Stimulated activated CD8-positive, alpha-beta memory T cell treated with anti-CD3 and anti-CD28 coated beads, Interleukin-12 subunit alpha, Interleukin-12 subunit beta, amount 100 ng/mL, for 1 hour (primary cell): ENCODE results near the gene CHRNA4.

Source experiments
- DNase-seq: peaks from one replicate; pipeline ENCODE4 v3.0.0-alpha.2; 2020; ENCODE audit warnings: low read depth

Gene CHRNA4

DNA sequence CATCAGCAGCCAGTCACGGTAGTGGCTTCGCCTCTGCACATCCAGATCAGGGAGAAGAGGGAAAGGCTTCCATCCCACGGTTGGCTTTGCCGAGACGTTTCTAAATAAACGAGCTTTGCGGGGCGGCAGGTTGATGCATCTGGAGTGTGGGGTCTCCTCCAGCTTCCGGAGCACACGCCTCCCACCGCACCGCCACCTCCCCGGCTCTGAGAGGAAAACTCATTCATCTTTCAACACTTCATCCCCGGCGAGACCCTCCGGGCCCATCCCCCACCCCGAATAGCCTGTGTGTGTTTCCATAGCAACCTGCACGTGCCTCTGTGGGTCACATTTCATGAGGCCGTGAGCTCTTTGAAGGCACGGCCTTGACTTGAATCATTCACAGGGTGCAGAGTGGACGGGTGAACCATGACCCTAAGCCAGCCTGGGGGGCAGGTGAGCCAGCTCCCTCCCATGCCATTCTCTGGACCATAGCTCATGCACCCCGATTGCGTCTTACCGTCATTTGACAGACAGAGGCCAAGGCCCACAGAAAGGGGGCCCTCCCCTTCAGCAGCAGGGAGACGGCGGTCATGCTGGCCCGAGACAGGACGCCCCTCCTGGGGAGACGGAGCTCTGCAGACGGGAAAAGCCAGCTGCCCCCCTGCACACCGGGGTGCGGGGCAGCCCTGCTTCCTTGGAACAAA, 16.2 kb upstream of the CHRNA4 start:
- no peak for DNase-seq

GRCh38 chr20:63376283-63377250, 15.4 kb upstream of the CHRNA4 start:
- DNase-seq: no peak

GRCh38 chr20:63375438-63375837, 14.3 kb upstream of the CHRNA4 start:
- DNase-seq: no peak

DNA sequence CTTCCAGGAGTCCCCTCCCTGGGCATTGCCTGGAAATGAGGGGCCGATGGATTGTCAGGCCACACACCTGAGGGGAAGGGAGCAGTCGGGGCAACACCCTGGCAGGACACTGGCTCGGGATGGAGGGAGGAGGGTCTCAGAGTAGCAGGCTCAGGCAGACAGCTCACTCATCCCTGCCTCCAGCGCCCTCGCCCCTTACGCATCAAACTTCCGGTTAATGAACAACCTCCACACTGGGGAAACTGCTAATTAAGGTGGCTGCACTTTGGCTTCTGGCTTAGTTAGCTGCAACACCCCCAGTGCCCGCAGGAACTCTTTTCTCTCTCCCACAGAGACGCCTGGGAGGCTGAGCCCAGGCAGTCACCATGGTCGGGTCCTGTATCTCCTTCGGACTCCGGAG, 13.4 kb upstream of the CHRNA4 start:
- DNase-seq: no peak

- no peak for DNase-seq
These were observed 12.8 kb upstream of the CHRNA4 start for GRCh38 chr20:63373996-63374395.

GRCh38 chr20:63372971-63373885, 12.1 kb upstream of the CHRNA4 start:
- DNase-seq: no peak

DNA sequence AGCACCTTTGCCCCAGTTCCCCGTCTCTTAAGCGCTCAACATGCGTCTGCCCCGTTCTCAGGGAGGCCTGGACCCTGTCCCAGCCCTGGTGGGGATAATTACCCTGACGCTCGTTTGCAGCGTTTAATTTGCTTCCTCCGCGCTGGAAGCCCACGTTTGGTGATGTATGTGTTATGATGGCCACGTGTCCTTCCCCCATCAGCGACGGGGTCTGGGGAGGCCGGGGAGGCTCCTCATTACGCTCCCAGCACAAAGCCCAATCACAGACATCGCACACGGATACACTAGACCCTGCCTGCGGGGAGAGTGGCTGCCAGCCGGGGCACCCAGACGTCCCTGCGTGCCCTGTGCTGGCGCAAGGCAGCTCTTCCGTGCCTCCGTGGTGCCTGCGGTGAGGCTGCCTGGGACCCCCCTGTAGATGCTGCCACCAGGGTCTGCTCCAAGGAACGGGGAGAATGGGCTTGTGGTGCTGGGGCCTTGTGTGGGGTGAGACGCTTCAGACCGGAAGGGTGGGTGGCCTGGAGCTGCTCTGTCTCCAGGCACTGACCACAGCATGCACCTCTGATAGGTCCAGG, 10.2 kb upstream of the CHRNA4 start:
- no peak for DNase-seq

DNA sequence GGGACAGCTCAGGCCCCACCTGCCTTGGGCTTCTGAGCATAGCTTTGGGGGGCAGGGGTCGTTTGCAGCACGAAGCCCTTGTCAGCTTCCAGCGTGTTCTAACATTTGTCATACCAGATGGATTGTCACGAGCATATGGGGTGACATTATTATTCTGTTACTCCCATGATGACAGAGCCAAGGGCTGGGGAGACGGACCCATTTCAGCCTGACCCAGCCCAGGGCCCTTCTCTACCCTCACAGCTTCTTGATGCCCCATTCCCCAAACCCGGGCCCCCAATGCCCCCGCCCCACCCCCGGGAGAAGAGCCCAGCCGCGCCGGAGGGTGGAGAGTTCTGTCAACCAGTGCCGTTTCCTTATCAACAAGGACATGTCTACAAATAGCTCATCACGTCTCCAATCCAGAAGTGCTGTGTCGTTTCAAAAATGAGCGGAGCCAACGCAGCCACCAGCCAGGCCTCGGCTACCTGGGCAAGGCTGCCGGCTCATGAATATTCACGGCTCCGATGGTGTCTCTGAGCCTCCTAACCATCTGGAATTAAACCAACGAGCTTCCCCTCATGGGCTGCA, 9.6 kb upstream of the CHRNA4 start:
- DNase-seq: no peak

- DNase-seq: no peak
These were observed 8.8 kb upstream of the CHRNA4 start for GRCh38 chr20:63369724-63370617.

DNA sequence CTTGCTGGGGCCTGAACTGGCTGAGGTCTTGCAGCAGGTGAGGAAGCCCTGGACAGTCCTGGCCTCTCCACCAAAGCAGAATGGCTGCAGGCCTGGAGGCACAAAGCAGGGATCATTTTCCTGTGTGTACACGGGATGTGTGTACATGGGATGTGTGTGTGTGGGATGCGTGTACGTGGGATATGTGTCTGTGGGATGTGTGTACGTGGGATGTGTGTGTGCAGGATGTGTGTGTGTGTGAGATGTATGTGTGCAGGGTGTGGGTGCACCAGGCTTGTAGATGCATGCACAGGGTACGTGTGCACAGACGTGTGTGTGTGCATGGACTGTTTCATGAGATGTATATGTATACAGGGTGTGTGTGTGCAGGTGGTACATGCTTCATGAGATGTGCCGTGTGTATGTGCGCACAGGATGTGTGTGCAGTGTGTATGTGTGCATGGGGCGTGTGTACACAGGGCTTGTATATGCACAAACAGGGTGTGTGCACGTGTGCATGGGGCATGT, 7.9 kb upstream of the CHRNA4 start:
- no peak for DNase-seq

DNA sequence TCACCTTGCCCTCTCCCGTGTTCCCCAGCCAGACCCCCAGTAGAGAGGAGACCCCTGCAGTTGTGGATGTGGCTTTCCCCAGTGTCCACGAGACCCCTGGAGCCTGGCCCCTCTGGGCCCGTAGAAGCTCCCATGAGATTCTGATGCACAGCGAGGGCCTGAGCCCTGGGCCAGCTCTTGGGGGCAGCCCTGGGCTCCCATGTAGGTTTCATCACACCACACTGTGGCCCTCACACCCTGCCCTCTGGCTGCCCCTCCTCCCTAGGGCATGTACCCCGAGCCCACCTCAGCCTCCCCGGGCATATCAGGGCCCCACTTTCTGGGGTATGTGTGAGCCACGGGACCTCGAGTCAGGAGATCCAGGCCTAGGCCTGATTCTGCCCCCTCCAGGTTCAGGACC, 7.0 kb upstream of the CHRNA4 start:
- DNase-seq: no peak

DNA sequence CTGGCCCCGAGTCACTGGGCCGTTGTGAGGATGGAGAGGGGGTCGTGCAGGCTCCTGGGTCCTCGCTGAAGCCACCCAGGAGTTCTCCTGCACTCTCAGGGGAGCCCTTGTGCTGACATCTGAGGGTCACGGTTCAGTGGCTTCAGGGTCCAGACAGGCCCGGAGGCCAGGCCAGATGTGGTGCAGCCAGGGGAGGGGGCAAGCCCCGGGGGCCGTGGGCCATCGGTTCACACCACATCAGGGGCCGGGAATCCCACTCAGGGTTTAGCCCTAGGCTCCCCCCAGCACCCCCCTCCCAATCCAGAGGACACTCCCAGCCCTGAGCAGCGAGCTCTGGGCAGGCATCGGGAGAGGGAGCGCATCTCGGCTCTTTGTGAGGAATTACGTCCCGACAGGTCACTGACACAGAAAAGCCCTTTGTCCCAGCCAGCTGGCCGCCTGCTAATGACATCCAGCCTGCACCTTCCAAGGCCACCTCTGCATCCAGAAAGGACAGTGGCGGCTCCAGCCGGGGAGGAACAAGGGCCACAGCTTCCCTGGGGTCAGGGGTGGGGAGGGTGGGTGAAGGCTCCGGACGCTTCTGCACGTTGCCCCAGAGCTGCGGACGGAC, 6.4 kb upstream of the CHRNA4 start:
- DNase-seq: no peak

GRCh38 chr20:63366390-63367365, 5.5 kb upstream of the CHRNA4 start:
- DNase-seq: no peak

GRCh38 chr20:63365601-63366389, 4.6 kb upstream of the CHRNA4 start:
- DNase-seq: no peak

DNA sequence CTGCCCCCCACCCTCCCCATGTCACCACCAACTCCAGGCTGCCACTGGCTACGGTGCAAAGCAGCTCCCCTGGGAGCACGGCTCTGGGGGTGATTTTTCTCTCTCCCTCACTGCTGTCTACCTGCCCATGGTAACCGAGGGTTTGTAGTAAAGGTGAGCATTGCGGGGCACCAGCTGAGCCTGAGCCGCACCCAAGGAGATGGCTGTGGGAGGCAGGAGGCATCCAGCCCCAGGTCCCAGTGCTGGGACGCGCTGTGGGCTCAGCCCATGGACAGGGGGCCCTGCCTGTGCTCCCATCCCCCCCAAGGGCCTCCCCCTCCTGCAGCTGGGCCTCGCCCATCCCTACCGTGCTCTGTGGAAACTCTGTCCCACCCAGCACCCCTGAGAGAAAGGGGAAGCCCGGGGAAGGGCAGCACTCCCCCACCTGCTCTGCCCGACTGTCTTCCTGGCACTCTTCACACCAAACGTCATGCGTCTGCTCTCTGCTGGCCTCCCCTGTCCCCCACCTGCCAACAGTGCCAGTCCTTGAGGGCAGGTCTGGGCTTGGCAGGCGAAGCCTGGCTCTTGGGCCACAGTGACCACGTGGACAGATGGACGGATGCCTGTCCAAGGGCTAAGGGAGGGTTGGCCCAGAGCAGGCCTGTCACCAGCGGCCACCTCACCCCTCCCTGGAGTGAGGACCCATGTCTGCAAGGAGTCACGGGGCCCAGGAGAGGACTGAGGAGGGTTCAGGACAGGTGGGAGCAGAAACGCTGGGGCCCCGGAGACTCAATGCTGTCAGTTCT, 3.8 kb upstream of the CHRNA4 start:
- DNase-seq: no peak

GRCh38 chr20:63363981-63364561, 2.9 kb upstream of the CHRNA4 start:
- DNase-seq: no peak
